ENCODE measurements around the gene EVX2.

GRCh38 chr2:176072292-176072669 lies 11.5 kb downstream of the EVX2 start:
- TF ChIP-seq CTCF (IDR thresholded peaks at IDR 0.05) = no peak
- no peak for TF ChIP-seq POLR2A (IDR thresholded peaks at IDR 0.05)

Measured in adrenal gland (tissue), 5 donors.